GM12878 (cell line): ENCODE results near the gene SCLY. TPM values are rescaled to one million over a fixed set of nuclear protein-coding genes. Genes with fewer than 3 reads are reported as not detected.

ENCODE experiments used
- BCL3 ChIP-seq: IDR thresholded peaks from 2 replicates; pipeline ENCODE4 v1.6.1; 2011; ENCODE audit warnings: borderline replicate concordance, low read depth, mild to moderate bottlenecking, moderate library complexity, low read length; ENCODE audit not compliant: insufficient read depth, poor library complexity, severe bottlenecking
- BCLAF1 ChIP-seq: fragments of 450-650 bp; IDR thresholded peaks from 2 replicates; pipeline ENCODE4 v1.6.1; 2017; ENCODE audit warnings: antibody characterized with exemption, mild to moderate bottlenecking, moderate library complexity
- CREM ChIP-seq: IDR thresholded peaks from 2 replicates; pipeline ENCODE4 v1.6.1; 2014; ENCODE audit warnings: antibody characterized with exemption, low read depth
- EED ChIP-seq: sonication (generic); IDR thresholded peaks from 2 replicates; pipeline ENCODE4 v1.6.1; 2016; ENCODE audit warnings: antibody characterized with exemption, low read depth
- ELK1 ChIP-seq: IDR thresholded peaks from 2 replicates; pipeline ENCODE4 v1.6.1; 2012; ENCODE audit warnings: low read depth, low read length, improper control_type of control experiment
- HDAC2 ChIP-seq: fragments of 200-600 bp; sonication (generic); IDR thresholded peaks from 2 replicates; pipeline ENCODE4 v1.6.1; 2017
- HDAC6 ChIP-seq: fragments of 200-600 bp; sonication (generic); IDR thresholded peaks from one replicate; pipeline ENCODE4 v1.8.0; 2017; ENCODE audit warnings: antibody characterized with exemption; ENCODE audit not compliant: unreplicated experiment
- IRF3 ChIP-seq: fragments of 450-650 bp; IDR thresholded peaks from 2 replicates; pipeline ENCODE4 v1.6.1; 2014; ENCODE audit warnings: mild to moderate bottlenecking
- IRF5 ChIP-seq: fragments of 450-650 bp; IDR thresholded peaks from 2 replicates; pipeline ENCODE4 v1.6.1; 2017; ENCODE audit warnings: borderline replicate concordance
- PAX5 ChIP-seq: IDR thresholded peaks from 2 replicates; pipeline ENCODE4 v1.6.1; 2011; ENCODE audit warnings: low read depth, low read length, borderline replicate concordance
- RAD21 ChIP-seq: IDR thresholded peaks from 2 replicates; pipeline ENCODE4 v1.6.1; 2011; ENCODE audit warnings: mild to moderate bottlenecking, low read depth, low read length, moderate library complexity; ENCODE audit not compliant: insufficient read depth
- RB1 ChIP-seq: fragments of 450-650 bp; formaldehyde crosslinking; IDR thresholded peaks from 2 replicates; pipeline ENCODE4 v1.6.1; 2017; ENCODE audit warnings: mild to moderate bottlenecking, borderline replicate concordance
- SIN3A ChIP-seq: IDR thresholded peaks from 2 replicates; pipeline ENCODE4 v1.6.1; 2012; ENCODE audit warnings: low read depth, low read length, improper control_type of control experiment
- SMAD1 ChIP-seq: fragments of 450-650 bp; IDR thresholded peaks from 2 replicates; pipeline ENCODE4 v1.6.1; 2018; ENCODE audit warnings: mild to moderate bottlenecking, low read depth; ENCODE audit not compliant: partially characterized antibody
- SMARCA5 ChIP-seq: fragments of 450-650 bp; IDR thresholded peaks from 2 replicates; pipeline ENCODE4 v1.6.1; 2017; ENCODE audit warnings: mild to moderate bottlenecking
- SUPT20H ChIP-seq: IDR thresholded peaks from 2 replicates; pipeline ENCODE4 v1.6.1; 2011; ENCODE audit warnings: low read depth, mild to moderate bottlenecking, low read length, moderate library complexity, borderline replicate concordance; ENCODE audit not compliant: control insufficient read depth
- WRNIP1 ChIP-seq: IDR thresholded peaks from 2 replicates; pipeline ENCODE4 v1.6.1; 2011; ENCODE audit warnings: low read depth, low read length, improper control_type of control experiment, borderline replicate concordance
- ZNF207 ChIP-seq: fragments of 450-650 bp; IDR thresholded peaks from 2 replicates; pipeline ENCODE4 v1.6.1; 2014; ENCODE audit warnings: antibody characterized with exemption, mild to moderate bottlenecking, borderline replicate concordance
- ZNF217 ChIP-seq: fragments of 450-650 bp; IDR thresholded peaks from 2 replicates; pipeline ENCODE4 v1.6.1; 2017; ENCODE audit warnings: antibody characterized with exemption, mild to moderate bottlenecking
- ZNF384 ChIP-seq: IDR thresholded peaks from 2 replicates; pipeline ENCODE4 v1.6.1; 2012; ENCODE audit warnings: low read depth, mild to moderate bottlenecking, low read length, improper control_type of control experiment, borderline replicate concordance
- polyA plus RNA-seq, 11 experiments: library from polyadenylated mRNA; depleted of rRNA in 4 of 11; unstranded in 6 of 11; stranded (reverse) in 5 of 11; fragments of >200 nt; fragmentation: Nextera tagmentation in 4 of 11; fragmentation: Illumina TruSeq in 1 of 11; extraction: Ambion mirVana in 4 of 11; extraction: Trizol in 1 of 11; gene quantifications; 1 replicate in 1 of 11; 2 replicates in 10 of 11; pipeline versions ENCODE4 v1.2.1 to v1.2.3, GENCODE V29; 2011 to 2016; ENCODE audit warnings: inconsistent platforms in 2 of 11, missing spikeins in 2 of 11, low read depth in 1 of 11
- total RNA-seq, 4 experiments: library from RNA; depleted of rRNA in 3 of 4; stranded (reverse); fragments of >200 nt in 3 of 4; fragmentation: Illumina TruSeq in 1 of 4; extraction: Trizol in 1 of 4; gene quantifications; 2 replicates each; pipeline versions ENCODE4 v1.2.1 to v1.2.3, GENCODE V29; 2013 to 2021

SCLY gene
- total and polyA plus RNA-seq, 10 of the 15 experiments (the other 5 are each of a cell fraction or from before 2014, with no cell fraction given): 3.3 to 49.1 (median 32.3) TPM

GRCh38 chr2:238139196-238140039, 78.6 kb downstream of the SCLY start (continued):
- TF ChIP-seq BCL3 (no peak), EED (no peak), RB1 (0 out of 2 replicates have a peak, but pooled peaks have one; percentile 29), RAD21 (peak; percentile 38), ZNF207 (no peak), BCLAF1 (no peak), HDAC6 (no peak), HDAC2 (no peak), ZNF217 (no peak), WRNIP1 (no peak), ELK1 (no peak), SMAD1 (no peak), SIN3A (no peak), SUPT20H (no peak), ZNF384 (no peak), IRF5 (no peak), SMARCA5 (no peak), PAX5 (peak; percentile 57; the same call in 1 of the 2 replicates), IRF3 (no peak), CREM (no peak)
